PC-9 (cell line): ENCODE results near the gene R3HDM2. TPM values are rescaled to one million over a fixed set of nuclear protein-coding genes. Genes with fewer than 3 reads are reported as not detected.

Experiments used
- BruUV-seq: library from RNA; stranded (reverse); fragments of 400-500 nt; replicated peaks from 2 replicates; lab custom pipeline; 2021; lab: Mats Ljungman, UMichigan
- CTCF ChIA-PET: fragments of 300-600 bp; sonication (Branson Sonifier 250); formaldehyde crosslinking; loops from one replicate; lab custom pipeline; 2022; ENCODE audit warnings: antibody characterized with exemption; lab: Charles Lee
- POLR2A ChIA-PET: fragments of 300-600 bp; sonication (Branson Sonifier 250); formaldehyde crosslinking; loops from one replicate; lab custom pipeline; 2022; ENCODE audit warnings: antibody characterized with exemption; ENCODE audit not compliant: unreplicated experiment; lab: Charles Lee
- DNase-seq, 2 experiments: peaks; one replicate each; pipeline versions ENCODE4 v3.0.0 to v3.0.0-alpha.2; 2015 to 2022; ENCODE audit warnings: mixed read lengths in 1 of 2
- H2AFZ ChIP-seq: fragments of 200-600 bp; sonication (generic); 2 replicates; pipeline ENCODE4 v1.8.1; 2017; ENCODE audit warnings: antibody characterized with exemption
- H3F3A ChIP-seq: fragments of 200-600 bp; sonication (generic); 2 replicates; pipeline ENCODE4 v1.8.1; 2017; ENCODE audit warnings: antibody characterized with exemption, mild to moderate bottlenecking, low read depth; ENCODE audit not compliant: insufficient read depth
- H3K27ac ChIP-seq: fragments of 200-600 bp; sonication (generic); 2 replicates; pipeline ENCODE4 v1.6.1; 2016; ENCODE audit warnings: mixed run types
- H3K27me3 ChIP-seq: fragments of 200-600 bp; sonication (generic); 2 replicates; pipeline ENCODE4 v1.6.1; 2016; ENCODE audit warnings: low read depth, mixed run types; ENCODE audit not compliant: insufficient read depth
- H3K36me3 ChIP-seq: fragments of 200-600 bp; sonication (generic); 2 replicates; pipeline ENCODE4 v1.6.1; 2016; ENCODE audit warnings: low read depth, mixed run types
- H3K4me1 ChIP-seq: fragments of 200-600 bp; sonication (generic); replicated peaks from 2 replicates; pipeline ENCODE4 v1.6.1; 2016; ENCODE audit warnings: mixed run types; ENCODE audit not compliant: insufficient read depth
- H3K4me2 ChIP-seq: fragments of 200-600 bp; sonication (generic); 2 replicates; pipeline ENCODE4 v1.6.1; 2017; ENCODE audit warnings: mixed run types
- H3K4me3 ChIP-seq: fragments of 200-600 bp; sonication (generic); 2 replicates; pipeline ENCODE4 v1.6.1; 2016; ENCODE audit warnings: mixed run types
- H3K79me2 ChIP-seq: fragments of 200-600 bp; sonication (generic); 2 replicates; pipeline ENCODE4 v1.6.1; 2017; ENCODE audit warnings: low read depth, mixed run types
- H3K9me2 ChIP-seq: fragments of 200-600 bp; sonication (generic); 2 replicates; pipeline ENCODE4 v1.8.1; 2017; ENCODE audit warnings: mild to moderate bottlenecking; ENCODE audit not compliant: insufficient read depth
- H3K9me3 ChIP-seq: fragments of 200-600 bp; sonication (generic); 2 replicates; pipeline ENCODE4 v1.8.1; 2016; ENCODE audit warnings: low read depth; ENCODE audit not compliant: insufficient read depth
- H4K20me1 ChIP-seq: fragments of 200-600 bp; sonication (generic); 2 replicates; pipeline ENCODE4 v1.8.1; 2017; ENCODE audit not compliant: insufficient read depth
- CTCF ChIP-seq: fragments of 200-600 bp; sonication (generic); conservative IDR thresholded peaks from 2 replicates; pipeline ENCODE4 v1.6.1; 2017; ENCODE audit warnings: mixed run types, antibody characterized with exemption, mild to moderate bottlenecking, moderate library complexity
- EZH2 ChIP-seq: fragments of 200-600 bp; sonication (generic); IDR thresholded peaks from 2 replicates; pipeline ENCODE4 v1.8.0; 2017; ENCODE audit warnings: antibody characterized with exemption, low read depth
- intact Hi-C: fragments of 100-400 bp; cut with micrococcal nuclease; formaldehyde crosslinking; loops from one replicate; pipeline ENCODE4 v1.10.0; 2022; ENCODE audit not compliant: unreplicated experiment
- total RNA-seq: library from RNA; stranded (reverse); gene quantifications from 2 replicates; pipeline ENCODE4 v1.2.3, GENCODE V29; 2021

R3HDM2 gene
- total RNA-seq, 1 experiment from 2014 or later: 65.1 TPM

- ChIA-PET CTCF (interaction anchor here (0.5 to 2.3 kb wide), 4 partner anchors 8 to 304 kb away, joined by 3 to 17 read pairs (median 10); partner anchors contain the start of gene SHMT2), POLR2A (no interaction called here)
- Histone ChIP-seq H3K4me2 (peak overlapping the region; percentile 73), H3K79me2 (peaks cover 6% of the 10 kb centered on the region; the same call in 1 of the 2 replicates), H3K36me3 (peaks cover 21% of the 10 kb centered on the region), H3K4me1 (peaks cover 14% of the 10 kb centered on the region; the same call in 1 of the 2 replicates), H4K20me1 (peaks cover 24% of the 10 kb centered on the region), H3K27ac (no peak overlapping the region), H3K27me3 (peaks cover 30% of the 10 kb centered on the region), H3F3A (peaks cover 74% of the 10 kb centered on the region), H2AFZ (no peak overlapping the region), H3K9me2 (no peaks in the 10 kb centered on the region), H3K9me3 (no peaks in the 10 kb centered on the region), H3K4me3 (peak overlapping the region; percentile 28; the same call in 1 of the 2 replicates)
- TF ChIP-seq EZH2: no peak
- TF ChIP-seq CTCF: no peak
- BruUV-seq: no TSS peak
- peak; percentile 26 to 51 for DNase-seq
- intact Hi-C loops: no loop called here
Observed at GRCh38 chr12:57237596-57237931, 193.3 kb downstream of the R3HDM2 start.

GRCh38 chr12:57236925-57237595 is 193.8 kb downstream of the R3HDM2 start:
- peaks cover 26% of the 10 kb centered on the region for H3K36me3 ChIP-seq
- peaks cover 25% of the 10 kb centered on the region for H3K27me3 ChIP-seq
- no peaks in the 10 kb centered on the region for H3K9me3 ChIP-seq
- intact Hi-C loops: no loop called here
- POLR2A ChIA-PET: no interaction called here
- no peaks in the 10 kb centered on the region for H3K9me2 ChIP-seq
- no TSS peak for BruUV-seq
- H2AFZ ChIP-seq: no peak overlapping the region
- H3K79me2 ChIP-seq: peaks cover 11% of the 10 kb centered on the region
- H3F3A ChIP-seq: peaks cover 74% of the 10 kb centered on the region
- TF ChIP-seq CTCF (no peak), EZH2 (no peak)
- H3K27ac ChIP-seq: no peak overlapping the region
- H3K4me1 ChIP-seq: peaks cover 10% of the 10 kb centered on the region; the same call in 1 of the 2 replicates
- 0 out of 2 replicates have a peak overlapping the region, but pooled peaks have one; percentile 73 for H3K4me2 ChIP-seq
- peaks cover 24% of the 10 kb centered on the region for H4K20me1 ChIP-seq
- DNase-seq: peak in 1 of 2 experiments; percentile 25
- CTCF ChIA-PET: no interaction called here
- no peak overlapping the region for H3K4me3 ChIP-seq

- POLR2A ChIA-PET: no interaction called here
- peaks cover 17% of the 10 kb centered on the region for H3K4me1 ChIP-seq
- peaks cover 18% of the 10 kb centered on the region for H3K27me3 ChIP-seq
- H3F3A ChIP-seq: peaks cover 79% of the 10 kb centered on the region
- H3K4me3 ChIP-seq: no peak overlapping the region
- no peak for DNase-seq
- H2AFZ ChIP-seq: no peak overlapping the region
- no peak overlapping the region for H3K27ac ChIP-seq
- no peaks in the 10 kb centered on the region for H3K9me2 ChIP-seq
- TF ChIP-seq EZH2 (no peak), CTCF (no peak)
- H4K20me1 ChIP-seq: peaks cover 27% of the 10 kb centered on the region
- peaks cover 33% of the 10 kb centered on the region for H3K36me3 ChIP-seq
- H3K79me2 ChIP-seq: peaks cover 18% of the 10 kb centered on the region
- H3K9me3 ChIP-seq: no peaks in the 10 kb centered on the region
- no TSS peak for BruUV-seq
- H3K4me2 ChIP-seq: no peak overlapping the region
- intact Hi-C loops: no loop called here
- CTCF ChIA-PET: no interaction called here
Observed at GRCh38 chr12:57236201-57236924, 194.5 kb downstream of the R3HDM2 start.
